A549 (cell line): ENCODE measurements around the gene SIN3A. TPM values are rescaled to one million over a fixed set of nuclear protein-coding genes. Genes with fewer than 3 reads are reported as not detected.
"Not testable (repeated sequence)": the region's sequence is repeated elsewhere in the genome, so short reads cannot be mapped to it uniquely, and the experiment has no call there.

ENCODE experiments used
- ATAC-seq, 2 experiments: fragments of 200-7000 bp in 1 of 2; fragments of >200 bp in 1 of 2; cut with Nextera tagmentation in 1 of 2; cut with Tn5 transposase in 1 of 2; 3 replicates each; pipeline versions ENCODE4 v1.8.0 to v1.9.1; 2018 to 2020; ENCODE audit warnings: mild to moderate bottlenecking in 1 of 2, moderate library complexity in 1 of 2
- CTCF ChIA-PET: fragments of 300-600 bp; sonication (Branson Sonifier 250); formaldehyde crosslinking; extraction: SDS; loops from one replicate; lab custom pipeline; 2021; ENCODE audit warnings: antibody characterized with exemption, inconsistent platforms; lab: Yijun Ruan, JAX
- POLR2A ChIA-PET: fragments of 350-600 bp; formaldehyde crosslinking; extraction: SDS; loops from one replicate; lab custom pipeline; 2021; ENCODE audit warnings: antibody characterized with exemption, inconsistent platforms; lab: Yijun Ruan, JAX
- DNase-seq, 2 experiments: peaks; one replicate each; pipeline versions ENCODE4 v3.0.0 to v3.0.0-alpha.2; 2011 to 2016; ENCODE audit warnings: low read depth in 1 of 2, low spot score in 1 of 2
- FAIRE-seq: peaks from 2 replicates; lab custom pipeline; 2011; peaks lifted over from hg19 to GRCh38; lab: Jason Lieb, UNC
- H3K27ac ChIP-seq, 2 experiments: fragments of >200 bp; sonication (Bioruptor Twin); formaldehyde crosslinking; 3 replicates each; pipeline ENCODE4 v1.5.1; 2016 to 2017
- H3K4me1 ChIP-seq: fragments of >200 bp; sonication (Bioruptor Twin); formaldehyde crosslinking; 3 replicates; pipeline ENCODE4 v1.6.1; 2016
- H3K4me2 ChIP-seq: fragments of >200 bp; sonication (Bioruptor Twin); formaldehyde crosslinking; 3 replicates; pipeline ENCODE4 v1.6.1; 2016
- H3K4me3 ChIP-seq: fragments of >200 bp; sonication (Bioruptor Twin); formaldehyde crosslinking; 3 replicates; pipeline ENCODE4 v1.5.1; 2016
- H3K9me3 ChIP-seq: fragments of >200 bp; sonication (Bioruptor Twin); formaldehyde crosslinking; 3 replicates; pipeline ENCODE4 v1.6.1; 2016
- CBX8 ChIP-seq: fragments of 200-600 bp; sonication (generic); IDR thresholded peaks from 2 replicates; pipeline ENCODE4 v1.6.1; 2016
- CEBPB ChIP-seq, 2 experiments: fragments of >200 bp in 1 of 2; sonication (Bioruptor Twin) in 1 of 2; formaldehyde crosslinking in 1 of 2; IDR thresholded peaks; 2 replicates each; pipeline ENCODE4 v1.6.1; 2012 to 2016
- ESRRA ChIP-seq: fragments of 150-350 bp; IDR thresholded peaks from 2 replicates; pipeline ENCODE4 v1.6.1; 2014; ENCODE audit warnings: mild to moderate bottlenecking, low read length, borderline replicate concordance
- FOXS1 ChIP-seq: fragments of 250-450 bp; sonication (Bioruptor Pico); IDR thresholded peaks from 2 replicates; pipeline ENCODE4 v1.5.0; 2020; ENCODE audit warnings: mild to moderate bottlenecking, moderate library complexity
- GATA3 ChIP-seq: IDR thresholded peaks from 2 replicates; pipeline ENCODE4 v1.6.1; 2012; ENCODE audit warnings: borderline replicate concordance
- HOXB13 ChIP-seq: fragments of 250-450 bp; sonication (Bioruptor Pico); IDR thresholded peaks from 2 replicates; pipeline ENCODE4 v1.5.0; 2020; ENCODE audit warnings: low read depth, mild to moderate bottlenecking, moderate library complexity
- JUNB ChIP-seq: fragments of >200 bp; sonication (Bioruptor Twin); formaldehyde crosslinking; IDR thresholded peaks from 2 replicates; pipeline ENCODE4 v1.6.1; 2016
- KDM1A ChIP-seq: fragments of 200-600 bp; sonication (generic); IDR thresholded peaks from 2 replicates; pipeline ENCODE4 v1.6.1; 2016; ENCODE audit warnings: low read depth, mild to moderate bottlenecking
- KDM5A ChIP-seq: fragments of 200-600 bp; sonication (generic); IDR thresholded peaks from 2 replicates; pipeline ENCODE4 v1.6.1; 2016; ENCODE audit warnings: antibody characterized with exemption, mild to moderate bottlenecking
- PHF8 ChIP-seq: fragments of 200-600 bp; sonication (generic); IDR thresholded peaks from 2 replicates; pipeline ENCODE4 v1.6.1; 2016; ENCODE audit warnings: low read depth, mild to moderate bottlenecking, antibody characterized with exemption, moderate library complexity, borderline replicate concordance
- POLR2AphosphoS2 ChIP-seq: conservative IDR thresholded peaks from 2 replicates; pipeline ENCODE4 v1.6.1; 2012; ENCODE audit warnings: low read length, improper control_type of control experiment, inconsistent platforms
- SMC3 ChIP-seq: fragments of >200 bp; sonication (Bioruptor Twin); formaldehyde crosslinking; IDR thresholded peaks from 3 replicates; pipeline ENCODE4 v1.6.1; 2018; ENCODE audit warnings: inconsistent platforms
- SREBF2 ChIP-seq: fragments of 450-650 bp; IDR thresholded peaks from 2 replicates; pipeline ENCODE4 v1.6.1; 2014; ENCODE audit warnings: mild to moderate bottlenecking, moderate library complexity
- TP53 ChIP-seq: fragments of 250-450 bp; sonication (Bioruptor Pico); IDR thresholded peaks from 2 replicates; pipeline ENCODE4 v1.5.0; 2021; ENCODE audit warnings: mild to moderate bottlenecking, moderate library complexity
- ZC3H11A ChIP-seq: fragments of 450-650 bp; IDR thresholded peaks from 2 replicates; pipeline ENCODE4 v1.6.1; 2014; ENCODE audit warnings: antibody characterized with exemption, mild to moderate bottlenecking
- ZNF302 ChIP-seq: fragments of 250-450 bp; sonication (Bioruptor Pico); IDR thresholded peaks from 2 replicates; pipeline ENCODE4 v1.9.0; 2021; ENCODE audit warnings: inconsistent platforms, mild to moderate bottlenecking, moderate library complexity
- ZSCAN20 ChIP-seq: fragments of 250-450 bp; sonication (Bioruptor Pico); IDR thresholded peaks from 2 replicates; pipeline ENCODE4 v1.8.0; 2022; ENCODE audit warnings: mild to moderate bottlenecking, moderate library complexity
- WGBS: methylation state at CpG from one replicate; pipeline ENCODE4 v1.1.6; 2017; ENCODE audit errors: missing lambda C conversion rate; 5-methylcytosine and 5-hydroxymethylcytosine counted together
- polyA plus RNA-seq, 4 experiments: library from polyadenylated mRNA; depleted of rRNA in 3 of 4; stranded (reverse); fragments of >200 nt; fragmentation: RNase III in 1 of 4; extraction: RNeasy Plus Mini Kit Qiagen cat#74134 plus additional on column Dnase treatment in 1 of 4; gene quantifications; 2 replicates in 3 of 4; 3 replicates in 1 of 4; pipeline ENCODE4 v1.2.3, GENCODE V29; 2011 to 2017
- TF ChIP-seq, protein P1 (sequence below): fragments of 200-600 bp; sonication (generic); IDR thresholded peaks from 2 replicates; pipeline ENCODE4 v1.6.1; 2016; ENCODE audit warnings: antibody characterized with exemption, mild to moderate bottlenecking, moderate library complexity
- TF ChIP-seq, protein P2 (sequence below): fragments of >200 bp; sonication (Bioruptor Twin); formaldehyde crosslinking; IDR thresholded peaks from 3 replicates; pipeline ENCODE4 v1.5.1; 2016
- TF ChIP-seq, protein P3 (sequence below): fragments of >200 bp; sonication (Bioruptor Twin); formaldehyde crosslinking; IDR thresholded peaks from 3 replicates; pipeline ENCODE4 v1.6.1; 2016
- TF ChIP-seq, protein P4 (sequence below): IDR thresholded peaks from 2 replicates; pipeline ENCODE4 v1.6.1; 2012; ENCODE audit warnings: low read depth, borderline replicate concordance

SIN3A gene
- polyA plus RNA-seq, 2 of the 4 experiments (the other 2 are of a cell fraction) = 35.9 to 48.7 TPM

DNA sequence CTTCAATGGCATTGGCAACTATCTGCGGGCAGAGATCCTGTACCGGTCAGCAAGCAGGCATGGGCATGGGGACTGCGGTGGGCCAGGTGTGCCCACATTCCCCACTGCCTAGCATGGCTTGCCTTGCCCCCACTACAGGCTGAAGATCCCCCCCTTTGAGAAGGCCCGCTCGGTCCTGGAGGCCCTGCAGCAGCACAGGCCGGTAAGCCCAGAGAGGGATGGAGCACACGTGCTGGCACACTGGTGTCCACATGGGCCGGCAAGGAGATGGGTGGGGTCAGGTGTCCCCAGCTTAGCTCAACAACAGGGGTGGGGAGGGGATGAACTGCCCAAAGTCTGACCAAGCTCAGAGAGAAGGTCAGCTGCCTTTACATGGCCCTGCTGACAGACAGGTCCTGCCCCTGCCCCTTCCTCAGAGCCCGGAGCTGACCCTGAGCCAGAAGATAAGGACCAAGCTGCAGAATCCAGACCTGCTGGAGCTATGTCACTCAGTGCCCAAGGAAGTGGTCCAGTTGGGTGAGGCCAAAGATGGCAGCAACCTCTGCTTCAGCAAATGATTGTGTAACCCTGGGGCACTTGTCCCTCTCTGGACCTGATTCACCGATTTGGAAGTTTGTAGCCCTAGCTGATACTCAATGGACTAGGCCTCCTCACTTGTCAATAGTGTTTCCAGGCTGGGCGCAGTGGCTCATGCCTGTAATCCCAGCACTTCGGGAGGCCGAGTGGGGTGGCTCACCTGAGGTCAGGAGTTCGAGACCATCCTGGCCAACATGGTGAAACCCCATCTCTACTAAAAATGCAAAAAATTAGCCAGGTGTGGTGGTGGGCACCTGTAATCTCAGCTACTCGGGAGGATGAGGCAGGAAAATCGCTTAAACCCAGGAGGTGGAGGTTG lies 99.1 kb downstream of the SIN3A start (continued):
- TF ChIP-seq, protein P1, sequence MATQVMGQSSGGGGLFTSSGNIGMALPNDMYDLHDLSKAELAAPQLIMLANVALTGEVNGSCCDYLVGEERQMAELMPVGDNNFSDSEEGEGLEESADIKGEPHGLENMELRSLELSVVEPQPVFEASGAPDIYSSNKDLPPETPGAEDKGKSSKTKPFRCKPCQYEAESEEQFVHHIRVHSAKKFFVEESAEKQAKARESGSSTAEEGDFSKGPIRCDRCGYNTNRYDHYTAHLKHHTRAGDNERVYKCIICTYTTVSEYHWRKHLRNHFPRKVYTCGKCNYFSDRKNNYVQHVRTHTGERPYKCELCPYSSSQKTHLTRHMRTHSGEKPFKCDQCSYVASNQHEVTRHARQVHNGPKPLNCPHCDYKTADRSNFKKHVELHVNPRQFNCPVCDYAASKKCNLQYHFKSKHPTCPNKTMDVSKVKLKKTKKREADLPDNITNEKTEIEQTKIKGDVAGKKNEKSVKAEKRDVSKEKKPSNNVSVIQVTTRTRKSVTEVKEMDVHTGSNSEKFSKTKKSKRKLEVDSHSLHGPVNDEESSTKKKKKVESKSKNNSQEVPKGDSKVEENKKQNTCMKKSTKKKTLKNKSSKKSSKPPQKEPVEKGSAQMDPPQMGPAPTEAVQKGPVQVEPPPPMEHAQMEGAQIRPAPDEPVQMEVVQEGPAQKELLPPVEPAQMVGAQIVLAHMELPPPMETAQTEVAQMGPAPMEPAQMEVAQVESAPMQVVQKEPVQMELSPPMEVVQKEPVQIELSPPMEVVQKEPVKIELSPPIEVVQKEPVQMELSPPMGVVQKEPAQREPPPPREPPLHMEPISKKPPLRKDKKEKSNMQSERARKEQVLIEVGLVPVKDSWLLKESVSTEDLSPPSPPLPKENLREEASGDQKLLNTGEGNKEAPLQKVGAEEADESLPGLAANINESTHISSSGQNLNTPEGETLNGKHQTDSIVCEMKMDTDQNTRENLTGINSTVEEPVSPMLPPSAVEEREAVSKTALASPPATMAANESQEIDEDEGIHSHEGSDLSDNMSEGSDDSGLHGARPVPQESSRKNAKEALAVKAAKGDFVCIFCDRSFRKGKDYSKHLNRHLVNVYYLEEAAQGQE = no peak
- no peak for TF ChIP-seq KDM5A
- no peak for TF ChIP-seq ESRRA

DNA sequence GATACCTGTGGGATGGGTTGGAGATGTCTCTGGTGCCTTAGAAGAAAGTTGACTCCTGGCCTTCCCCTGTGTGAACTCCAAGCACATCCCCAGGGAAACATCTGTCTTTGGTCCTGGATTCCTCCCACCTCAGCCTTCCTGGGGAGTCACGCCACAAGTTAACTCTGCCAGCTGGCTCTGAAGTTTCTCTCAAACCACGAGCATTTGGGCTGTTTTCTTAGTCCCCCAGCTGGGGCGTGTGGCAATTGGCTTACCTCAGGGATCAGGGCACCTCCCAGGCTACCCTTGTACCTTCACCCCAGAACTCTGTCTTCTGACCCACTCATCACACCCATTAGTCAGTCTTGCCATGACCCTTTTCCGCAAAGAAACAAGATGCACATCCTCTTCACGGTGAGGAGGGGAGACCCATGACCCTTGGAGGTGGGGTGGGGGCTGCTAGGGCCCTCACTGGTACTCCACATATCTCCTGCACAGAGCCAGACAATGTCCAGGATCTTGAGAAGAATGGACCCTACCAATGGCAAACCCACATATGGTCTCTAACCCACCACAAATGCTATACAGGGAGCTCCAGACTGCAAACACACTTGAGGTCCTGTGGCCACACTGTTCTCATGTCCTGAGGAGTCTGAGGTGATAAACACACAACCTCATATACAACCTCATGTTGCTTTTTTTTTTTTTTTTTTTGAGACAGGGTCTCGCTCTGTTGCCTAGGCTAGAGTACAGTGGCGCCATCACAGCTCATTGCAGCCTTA lies 100.7 kb downstream of the SIN3A start:
- FAIRE-seq (no peak), ATAC-seq (no peak), DNase-seq (no peak)
- Histone ChIP-seq H3K27ac (no peak overlapping the region), H3K4me3 (no peak overlapping the region), H3K9me3 (no peaks in the 10 kb centered on the region), H3K4me2 (no peak overlapping the region), H3K4me1 (peaks cover 4% of the 10 kb centered on the region; the same call in 1 of the 3 replicates)
- WGBS = 89% methylated on average over 7 of the region's 7 CpGs
- ChIA-PET CTCF (interaction anchor here (0.8 to 2.8 kb wide), 2 partner anchors 9 to 16 kb away, joined by 3 to 17 read pairs; no protein-coding TSS in a partner anchor), POLR2A (interaction anchor here (0.6 to 1.2 kb wide), 4 partner anchors 9 to 193 kb away, joined by 3 to 4 read pairs (median 4); no protein-coding TSS in a partner anchor)
- TF ChIP-seq ZC3H11A = no peak

DNA sequence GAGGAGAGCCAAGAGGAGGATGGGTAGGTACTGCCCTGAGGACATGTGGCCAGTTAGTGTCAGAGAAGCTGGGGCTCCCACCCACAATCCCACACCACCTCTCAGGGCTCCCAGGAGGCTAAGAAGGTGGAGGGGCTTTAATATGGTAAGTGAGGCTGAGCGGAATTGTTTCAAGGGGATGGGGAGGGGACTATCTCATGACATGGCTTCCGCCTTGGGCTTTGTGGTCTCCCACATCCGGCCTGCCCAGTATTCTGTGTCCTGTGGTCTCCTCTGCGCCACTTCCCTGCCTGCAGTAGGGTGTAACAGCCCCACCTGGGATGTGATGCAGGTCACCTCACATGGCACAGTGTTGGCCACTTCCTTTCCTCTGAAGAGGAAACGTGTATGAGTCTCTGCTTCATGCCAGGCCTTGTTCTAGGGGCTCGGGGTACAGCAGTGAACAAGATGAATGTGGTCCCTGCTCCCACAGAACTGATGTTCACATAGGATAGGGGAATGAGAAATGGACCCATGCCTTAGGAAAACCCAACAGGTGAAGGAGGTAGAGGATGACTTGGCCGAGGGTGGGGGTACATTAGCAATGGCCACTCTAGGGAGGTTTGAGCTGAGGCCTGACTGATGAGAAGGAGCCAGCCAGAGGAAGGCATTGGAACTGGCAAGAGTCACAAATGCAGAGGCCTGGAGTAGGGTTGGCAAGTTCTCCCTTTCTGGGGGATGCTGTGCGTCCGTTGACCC lies 101.5 kb downstream of the SIN3A start:
- CTCF ChIA-PET = interaction anchor here (1.0 to 2.8 kb wide), 3 partner anchors 10 to 105 kb away, joined by 3 to 17 read pairs (median 4); no protein-coding TSS in a partner anchor
- DNase-seq = no peak
- WGBS = 94% methylated on average over 9 of the region's 9 CpGs
- POLR2A ChIA-PET = interaction anchor here (2.5 kb wide), 1 partner anchor 18 kb away, joined by 13 read pairs; the partner anchor contains the start of gene MAN2C1
- FAIRE-seq = no peak
- Histone ChIP-seq H3K4me2 (no peak overlapping the region), H3K4me1 (peaks cover 4% of the 10 kb centered on the region; the same call in 1 of the 3 replicates), H3K9me3 (no peaks in the 10 kb centered on the region), H3K4me3 (no peak overlapping the region), H3K27ac (no peak overlapping the region)
- no peak for ATAC-seq
- TF ChIP-seq SREBF2 (no peak), SMC3 (no peak), KDM1A (no peak), POLR2AphosphoS2 (no peak), TP53 (no peak), GATA3 (no peak), HOXB13 (CRISPR knock-in tag) (no peak), ZSCAN20 (CRISPR knock-in tag) (no peak), PHF8 (no peak), FOXS1 (CRISPR knock-in tag) (no peak), JUNB (no peak), CEBPB (IDR thresholded peaks at IDR 0.05) (no peak), ZNF302 (CRISPR knock-in tag) (no peak), CBX8 (no peak)
- TF ChIP-seq, protein P2, sequence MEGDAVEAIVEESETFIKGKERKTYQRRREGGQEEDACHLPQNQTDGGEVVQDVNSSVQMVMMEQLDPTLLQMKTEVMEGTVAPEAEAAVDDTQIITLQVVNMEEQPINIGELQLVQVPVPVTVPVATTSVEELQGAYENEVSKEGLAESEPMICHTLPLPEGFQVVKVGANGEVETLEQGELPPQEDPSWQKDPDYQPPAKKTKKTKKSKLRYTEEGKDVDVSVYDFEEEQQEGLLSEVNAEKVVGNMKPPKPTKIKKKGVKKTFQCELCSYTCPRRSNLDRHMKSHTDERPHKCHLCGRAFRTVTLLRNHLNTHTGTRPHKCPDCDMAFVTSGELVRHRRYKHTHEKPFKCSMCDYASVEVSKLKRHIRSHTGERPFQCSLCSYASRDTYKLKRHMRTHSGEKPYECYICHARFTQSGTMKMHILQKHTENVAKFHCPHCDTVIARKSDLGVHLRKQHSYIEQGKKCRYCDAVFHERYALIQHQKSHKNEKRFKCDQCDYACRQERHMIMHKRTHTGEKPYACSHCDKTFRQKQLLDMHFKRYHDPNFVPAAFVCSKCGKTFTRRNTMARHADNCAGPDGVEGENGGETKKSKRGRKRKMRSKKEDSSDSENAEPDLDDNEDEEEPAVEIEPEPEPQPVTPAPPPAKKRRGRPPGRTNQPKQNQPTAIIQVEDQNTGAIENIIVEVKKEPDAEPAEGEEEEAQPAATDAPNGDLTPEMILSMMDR = no peak
- TF ChIP-seq, protein P3, sequence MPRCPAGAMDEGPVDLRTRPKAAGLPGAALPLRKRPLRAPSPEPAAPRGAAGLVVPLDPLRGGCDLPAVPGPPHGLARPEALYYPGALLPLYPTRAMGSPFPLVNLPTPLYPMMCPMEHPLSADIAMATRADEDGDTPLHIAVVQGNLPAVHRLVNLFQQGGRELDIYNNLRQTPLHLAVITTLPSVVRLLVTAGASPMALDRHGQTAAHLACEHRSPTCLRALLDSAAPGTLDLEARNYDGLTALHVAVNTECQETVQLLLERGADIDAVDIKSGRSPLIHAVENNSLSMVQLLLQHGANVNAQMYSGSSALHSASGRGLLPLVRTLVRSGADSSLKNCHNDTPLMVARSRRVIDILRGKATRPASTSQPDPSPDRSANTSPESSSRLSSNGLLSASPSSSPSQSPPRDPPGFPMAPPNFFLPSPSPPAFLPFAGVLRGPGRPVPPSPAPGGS = no peak
- TF ChIP-seq, protein P4, sequence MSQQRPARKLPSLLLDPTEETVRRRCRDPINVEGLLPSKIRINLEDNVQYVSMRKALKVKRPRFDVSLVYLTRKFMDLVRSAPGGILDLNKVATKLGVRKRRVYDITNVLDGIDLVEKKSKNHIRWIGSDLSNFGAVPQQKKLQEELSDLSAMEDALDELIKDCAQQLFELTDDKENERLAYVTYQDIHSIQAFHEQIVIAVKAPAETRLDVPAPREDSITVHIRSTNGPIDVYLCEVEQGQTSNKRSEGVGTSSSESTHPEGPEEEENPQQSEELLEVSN = no peak

DNA sequence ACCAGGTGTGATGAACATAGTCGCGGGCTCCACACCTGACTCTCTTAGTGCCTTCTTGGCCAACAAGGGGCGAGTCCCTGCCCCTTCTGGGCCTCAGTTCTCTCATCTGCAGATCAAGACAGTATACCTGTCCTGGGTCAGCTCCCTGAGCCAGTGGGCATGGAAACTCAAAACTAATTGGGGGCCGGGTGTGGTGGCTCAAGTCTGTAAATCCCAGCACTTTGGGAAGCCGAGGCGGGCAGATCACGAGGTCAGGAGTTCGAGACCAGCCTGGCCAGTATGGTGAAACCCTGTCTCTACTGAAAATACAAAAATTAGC lies 102.2 kb downstream of the SIN3A start:
- ChIA-PET POLR2A (interaction anchor here (0.6 to 2.5 kb wide), 2 partner anchors 19 to 105 kb away, joined by 3 to 13 read pairs; partner anchors contain the start of gene MAN2C1), CTCF (interaction anchor here (1.0 to 2.8 kb wide), 5 partner anchors 10 to 106 kb away, joined by 3 to 17 read pairs (median 4); no protein-coding TSS in a partner anchor)
- H3K27ac ChIP-seq, DNase-seq, H3K4me1 ChIP-seq, H3K4me3 ChIP-seq, H3K4me2 ChIP-seq, H3K9me3 ChIP-seq, FAIRE-seq, ATAC-seq: not testable (repeated sequence)
- WGBS = 94% methylated on average over 8 of the region's 8 CpGs
